ENCODE data around the gene CBFA2T2.

DNA sequence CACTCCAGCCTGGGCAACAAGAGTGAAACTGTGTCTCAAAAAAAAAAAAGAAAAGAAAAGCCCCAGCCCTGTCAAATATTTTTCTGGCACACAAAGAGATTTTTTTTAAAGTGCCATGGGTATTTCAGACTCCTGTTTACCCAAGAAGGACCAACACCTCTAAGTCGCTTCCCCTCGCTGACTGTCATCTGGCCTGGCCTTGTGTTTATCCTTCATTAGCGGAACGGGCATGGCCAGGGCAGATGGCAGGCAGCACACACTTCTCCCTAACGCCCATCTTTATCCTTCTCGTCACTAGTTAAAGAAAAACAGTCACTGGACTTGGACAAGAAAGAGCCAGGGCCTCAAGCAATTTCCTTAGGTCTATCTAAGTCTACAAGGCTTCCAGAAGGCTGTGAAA is 7.3 kb upstream of the CBFA2T2 start:
- TF ChIP-seq CTCF (conservative IDR thresholded peaks at IDR 0.05), result no peak
- no peak for TF ChIP-seq ZFX (IDR thresholded peaks at IDR 0.05)
